ENCODE measurements around the gene UPK2.
"Not testable (repeated sequence)": the region's sequence is repeated elsewhere in the genome, so short reads cannot be mapped to it uniquely, and the experiment has no call there.

The UPK2 gene

GRCh38 chr11:118984337-118984736 is 28.2 kb downstream of the UPK2 start:
- H3K36me3 Mint-ChIP-seq; H3K4me3 Mint-ChIP-seq; ATAC-seq; DNase-seq (ENCODE audit: low spot score in 2 of 2); H3K4me1 Mint-ChIP-seq; H3K27ac Mint-ChIP-seq; H3K9me3 Mint-ChIP-seq: not testable (repeated sequence)

- Mint-ChIP-seq H3K27ac (no peak overlapping the region), H3K36me3 (no peaks in the 10 kb centered on the region), H3K9me3 (no peaks in the 10 kb centered on the region), H3K4me3 (no peak overlapping the region), H3K4me1 (no peaks in the 10 kb centered on the region)
- ATAC-seq (no peak), DNase-seq (ENCODE audit: low spot score in 2 of 2) (no peak)
Measured at GRCh38 chr11:118984825-118985224, 28.7 kb downstream of the UPK2 start.

GRCh38 chr11:118988280-118988679 is 32.2 kb downstream of the UPK2 start:
- H3K4me1 Mint-ChIP-seq, result no peaks in the 10 kb centered on the region
- H3K9me3 Mint-ChIP-seq, result no peaks in the 10 kb centered on the region
- peak overlapping the region; percentile 11 for H3K27ac Mint-ChIP-seq
- H3K4me3 Mint-ChIP-seq, result no peak overlapping the region
- ATAC-seq (no peak), DNase-seq (ENCODE audit: low spot score in 2 of 2) (no peak)
- H3K36me3 Mint-ChIP-seq, result no peaks in the 10 kb centered on the region

- H3K4me3 Mint-ChIP-seq; H3K9me3 Mint-ChIP-seq; ATAC-seq; H3K36me3 Mint-ChIP-seq; H3K27ac Mint-ChIP-seq; H3K4me1 Mint-ChIP-seq; DNase-seq (ENCODE audit: low spot score in 2 of 2): not testable (repeated sequence)
Measured at GRCh38 chr11:118991486-118992038, 35.5 kb downstream of the UPK2 start.

- Mint-ChIP-seq H3K27ac (peak overlapping the region; percentile 99), H3K9me3 (no peaks in the 10 kb centered on the region)
- peak; percentile 7 to 62 for DNase-seq (ENCODE audit: low spot score in 2 of 2)
Measured at GRCh38 chr11:118996926-118997626, 41.0 kb downstream of the UPK2 start.

GRCh38 chr11:118997627-118998387 is 41.7 kb downstream of the UPK2 start, which contains the start of gene CENATAC:
CENATAC (plus strand) TSS chr11:118998138; CDS start chr11:118998198, 60 bp downstream.
- H3K36me3 Mint-ChIP-seq, result peaks cover 59% of the 10 kb centered on the region
- peaks cover 42% of the 10 kb centered on the region for H3K4me1 Mint-ChIP-seq

More at GRCh38 chr11:118996926-118997626, 41.0 kb downstream of the UPK2 start:
- Mint-ChIP-seq H3K36me3 (peaks cover 52% of the 10 kb centered on the region), H3K4me1 (peaks cover 42% of the 10 kb centered on the region), H3K4me3 (peak overlapping the region; percentile 85)
- ATAC-seq, result peak; percentile 49

GRCh38 chr11:118998388-118998717 is 42.3 kb downstream of the UPK2 start:
- Mint-ChIP-seq H3K36me3 (peaks cover 64% of the 10 kb centered on the region), H3K4me1 (peaks cover 42% of the 10 kb centered on the region), H3K4me3 (peak overlapping the region; percentile 85), H3K27ac (peak overlapping the region; percentile 99), H3K9me3 (no peaks in the 10 kb centered on the region)
- DNase-seq (ENCODE audit: low spot score in 2 of 2), result no peak
- ATAC-seq, result no peak

More at GRCh38 chr11:118997627-118998387, 41.7 kb downstream of the UPK2 start, which contains the start of gene CENATAC:
- DNase-seq (ENCODE audit: low spot score in 2 of 2) (peak; percentile 90 to 97), ATAC-seq (peak; percentile 95)
- Mint-ChIP-seq H3K9me3 (no peaks in the 10 kb centered on the region), H3K4me3 (peak within 1 kb of the TSS; percentile 85), H3K27ac (peak within 1 kb of the TSS; percentile 99)

GRCh38 chr11:118998822-118999221 is 42.7 kb downstream of the UPK2 start:
- ATAC-seq (no peak), DNase-seq (ENCODE audit: low spot score in 2 of 2) (no peak)
- Mint-ChIP-seq H3K36me3 (peaks cover 69% of the 10 kb centered on the region), H3K27ac (peak overlapping the region; percentile 99), H3K9me3 (no peaks in the 10 kb centered on the region), H3K4me3 (peak overlapping the region; percentile 85), H3K4me1 (peaks cover 42% of the 10 kb centered on the region)

- Mint-ChIP-seq H3K36me3 (peaks cover 87% of the 10 kb centered on the region), H3K9me3 (no peaks in the 10 kb centered on the region), H3K4me3 (no peak overlapping the region), H3K27ac (no peak overlapping the region), H3K4me1 (peaks cover 40% of the 10 kb centered on the region)
- no peak for DNase-seq (ENCODE audit: low spot score in 2 of 2)
- no peak for ATAC-seq
Measured at GRCh38 chr11:119000906-119001305, 44.8 kb downstream of the UPK2 start.

- no peak overlapping the region for H3K4me3 Mint-ChIP-seq
- H3K36me3 Mint-ChIP-seq, result peaks cover 97% of the 10 kb centered on the region
- no peaks in the 10 kb centered on the region for H3K4me1 Mint-ChIP-seq
- ATAC-seq, result no peak
- H3K27ac Mint-ChIP-seq, result peak overlapping the region; percentile 51
- DNase-seq (ENCODE audit: low spot score in 2 of 2), result no peak
- H3K9me3 Mint-ChIP-seq, result no peaks in the 10 kb centered on the region
Measured at GRCh38 chr11:119006656-119007055, 50.6 kb downstream of the UPK2 start.

All from stimulated activated effector memory CD8-positive, alpha-beta T cell treated with anti-CD3 and anti-CD28 coated beads, Interleukin-12 subunit alpha, Interleukin-12 subunit beta, amount 100 ng/mL, for 72 hours (primary cell).